IPS-NIHi11 (cell line): ENCODE measurements around the gene COX6B2.
A peak's percentile ranks its signal among the peaks of the same experiment; 100 is the strongest.
"Not testable (repeated sequence)": the region's sequence is repeated elsewhere in the genome, so short reads cannot be mapped to it uniquely, and the experiment has no call there.

Experiments
- DNase-seq: peaks from one replicate; pipeline ENCODE4 v3.0.0; 2012; ENCODE audit warnings: mixed read lengths, low spot score

Gene COX6B2

DNA sequence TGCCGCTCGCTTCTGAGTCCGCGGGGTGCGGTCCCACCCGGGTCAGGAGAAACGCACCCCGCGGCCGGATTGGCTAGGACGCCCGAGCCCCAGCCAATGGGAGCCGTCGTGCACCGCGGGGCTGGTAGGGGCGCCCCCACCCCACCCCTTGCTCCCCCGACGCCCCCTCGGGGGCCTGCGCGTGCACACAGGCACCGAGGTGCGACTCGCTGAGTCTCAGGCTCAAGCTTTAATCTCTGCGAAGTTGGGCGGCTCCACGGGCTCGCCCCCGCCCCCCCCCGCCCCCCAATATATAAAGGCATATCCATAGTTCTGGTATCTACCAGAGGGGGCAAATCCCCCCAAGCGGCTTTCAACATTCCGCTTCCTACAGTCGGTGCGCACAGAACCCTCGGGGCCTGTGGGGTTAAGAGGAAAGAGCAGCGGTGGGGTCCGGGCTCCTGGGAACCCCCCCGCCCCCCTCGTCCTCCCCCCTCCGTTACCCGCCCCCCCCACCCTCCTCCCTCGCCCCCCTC is at the start of gene COX6B2:
COX6B2 (minus strand) TSS at position 22 of the 515 bp plus-strand sequence. CDS start 198 bp downstream, outside the sequence.
- DNase-seq = peak; percentile 70

DNA sequence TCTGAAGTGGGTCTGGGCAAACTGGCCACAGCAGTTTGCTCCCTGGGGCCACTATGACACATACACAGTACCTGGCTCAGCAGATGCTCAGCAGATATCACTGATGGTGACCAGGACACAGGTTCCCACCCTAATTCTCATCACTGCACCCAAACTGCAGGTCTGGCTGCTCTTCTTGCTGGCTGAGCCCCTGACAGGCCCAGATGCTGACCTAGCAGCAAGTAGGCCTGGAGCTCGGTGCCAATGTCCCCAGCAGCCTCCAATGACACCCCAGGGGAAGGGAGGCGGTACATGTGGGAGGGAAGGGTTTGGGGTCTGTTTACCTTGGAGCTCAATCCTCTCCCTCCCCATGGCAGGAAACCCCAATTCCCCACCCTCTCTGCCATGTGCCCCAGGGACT is 48.0 kb upstream of the COX6B2 start:
- no peak for DNase-seq

GRCh38 chr19:55401390-55401789 is 46.9 kb upstream of the COX6B2 start:
- DNase-seq = not testable (repeated sequence)

- DNase-seq = no peak
These were observed 46.0 kb upstream of the COX6B2 start for GRCh38 chr19:55400281-55401087.

GRCh38 chr19:55398200-55398925 is 43.8 kb upstream of the COX6B2 start:
- DNase-seq = no peak

DNA sequence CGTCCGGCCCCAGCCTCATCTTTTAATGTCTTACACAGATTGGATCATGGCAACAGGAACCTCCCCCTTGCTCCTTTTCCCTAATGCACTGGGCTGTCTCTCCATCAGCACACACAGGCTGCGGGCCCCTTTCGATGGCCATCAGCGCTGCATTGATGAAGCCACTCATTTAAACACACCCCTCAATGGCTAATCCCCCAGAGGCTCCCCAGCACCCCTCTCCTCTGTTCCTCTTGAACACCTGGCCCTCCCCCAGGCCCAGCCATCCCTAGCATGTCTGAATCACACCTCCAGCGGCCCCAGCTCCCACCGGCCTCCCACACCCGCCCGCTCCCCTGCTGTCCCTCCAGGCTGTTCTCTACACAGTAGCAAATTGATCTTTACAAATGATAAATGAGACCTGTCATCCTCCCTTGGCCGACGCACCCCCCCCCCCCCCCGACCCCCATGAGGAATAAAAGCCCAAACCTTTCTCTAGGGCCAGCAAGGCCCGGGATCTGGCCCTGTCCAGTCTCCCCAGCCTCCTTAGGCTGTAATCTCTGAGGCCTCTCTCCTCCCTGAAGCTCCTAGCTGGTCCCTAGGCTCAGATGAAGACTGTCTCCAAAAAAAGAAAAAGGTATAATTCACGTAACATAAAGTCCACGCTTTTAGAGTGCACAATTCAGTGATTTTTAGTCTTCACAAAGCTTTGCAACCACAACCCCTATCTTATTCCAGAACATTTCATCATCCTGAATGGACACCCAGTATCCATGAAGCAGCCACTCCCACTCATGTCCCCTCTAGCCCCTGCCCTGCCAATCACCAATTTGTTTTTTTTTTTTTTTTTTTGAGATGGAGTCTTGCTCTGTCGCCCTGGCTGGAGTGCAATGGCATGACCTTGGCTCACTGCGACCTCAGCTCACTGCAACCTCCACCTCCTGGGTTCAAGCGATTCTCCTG is 38.6 kb upstream of the COX6B2 start:
- DNase-seq = peak; percentile 61

GRCh38 chr19:55391702-55392615 is 37.4 kb upstream of the COX6B2 start:
- no peak for DNase-seq

DNA sequence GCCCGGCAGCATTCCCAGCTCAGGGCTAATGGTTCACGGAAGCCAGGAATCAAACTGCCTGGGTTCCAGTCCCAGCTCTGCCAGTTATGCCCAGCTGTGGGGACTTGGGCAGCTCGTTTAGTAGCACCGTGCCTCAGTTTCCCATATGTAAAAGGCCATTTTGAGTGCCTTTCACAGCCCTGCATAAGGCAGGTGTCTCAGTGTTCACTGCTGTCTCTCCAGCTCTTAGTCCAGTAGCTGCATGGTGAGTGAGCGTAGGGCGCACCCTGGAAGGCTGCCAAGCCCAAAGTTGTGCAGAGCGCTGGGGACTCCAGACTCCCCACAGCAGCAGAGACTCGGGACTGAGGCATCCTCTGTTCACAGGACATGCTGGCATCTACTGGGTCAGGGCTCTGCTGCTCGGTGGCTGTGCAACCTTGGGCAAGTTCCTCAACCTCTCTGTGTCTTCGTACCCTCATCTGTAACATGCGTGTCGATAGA is 36.7 kb upstream of the COX6B2 start:
- no peak for DNase-seq

DNA sequence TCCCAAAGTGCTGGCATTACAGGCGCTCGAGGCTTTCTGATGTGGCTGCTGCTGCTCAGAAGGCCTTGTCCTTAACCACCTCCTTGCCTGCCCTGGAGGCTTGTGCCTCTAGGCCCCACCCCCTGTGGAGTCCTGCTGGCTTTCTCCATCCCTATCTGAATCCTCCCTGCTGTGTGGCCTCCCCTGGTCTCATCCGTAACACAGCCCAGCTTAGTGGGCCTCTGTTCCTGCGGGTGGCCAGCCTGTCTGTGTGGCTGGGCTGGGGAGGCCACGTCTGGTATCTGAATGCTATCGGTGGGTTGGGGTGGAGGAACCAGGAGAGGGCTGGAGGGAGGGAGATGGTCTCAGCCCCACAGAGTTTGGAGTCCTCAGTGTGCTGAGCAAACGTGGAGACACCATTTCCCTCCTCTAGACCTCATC is 36.0 kb upstream of the COX6B2 start:
- no peak for DNase-seq

DNA sequence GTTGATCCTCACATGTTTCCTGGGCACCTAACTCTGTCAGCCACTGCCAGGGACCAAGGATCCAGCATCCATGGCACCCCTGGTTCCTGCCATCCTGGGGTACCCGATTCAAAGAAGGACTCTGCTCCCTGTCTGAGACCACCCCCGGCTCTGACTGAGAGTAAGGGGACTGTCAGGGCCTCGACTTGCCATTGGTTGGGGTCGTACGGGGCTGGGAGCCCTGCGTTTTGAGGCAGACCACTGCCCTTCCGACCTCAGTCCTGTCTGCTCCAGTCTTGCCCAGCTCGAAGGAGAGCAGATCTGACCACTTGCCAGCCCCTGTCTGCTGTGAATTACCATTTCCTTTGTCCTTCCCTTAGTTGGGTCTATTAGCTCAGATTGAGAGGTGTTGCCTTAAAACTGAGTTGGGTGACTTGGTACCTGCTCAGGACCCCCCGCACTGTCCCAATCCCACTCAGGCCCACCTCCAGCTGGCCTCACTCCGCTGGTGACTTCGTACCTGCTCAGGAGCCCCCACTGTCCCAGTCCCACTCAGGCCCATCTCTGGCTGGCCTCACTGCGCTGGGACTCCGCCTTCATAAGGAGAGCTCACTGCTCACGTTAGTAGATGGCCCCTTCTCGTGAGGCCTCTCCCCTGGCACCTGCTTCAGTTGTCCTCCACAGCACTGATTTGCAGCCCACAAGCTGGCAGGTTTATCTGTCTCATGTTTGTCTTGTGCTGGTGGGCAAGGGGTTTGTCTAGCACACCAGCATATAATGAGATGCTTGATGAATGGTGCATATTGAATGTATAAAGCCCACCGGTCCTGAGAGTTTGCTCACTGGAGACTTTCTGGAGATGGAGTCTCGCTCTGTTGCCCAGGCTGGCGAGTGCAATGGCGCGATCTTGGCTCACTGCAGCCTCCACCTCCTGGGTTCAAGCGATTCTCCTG is 35.1 kb upstream of the COX6B2 start:
- DNase-seq = no peak

- DNase-seq = no peak
These were observed 33.4 kb upstream of the COX6B2 start for GRCh38 chr19:55387736-55388497.

DNA sequence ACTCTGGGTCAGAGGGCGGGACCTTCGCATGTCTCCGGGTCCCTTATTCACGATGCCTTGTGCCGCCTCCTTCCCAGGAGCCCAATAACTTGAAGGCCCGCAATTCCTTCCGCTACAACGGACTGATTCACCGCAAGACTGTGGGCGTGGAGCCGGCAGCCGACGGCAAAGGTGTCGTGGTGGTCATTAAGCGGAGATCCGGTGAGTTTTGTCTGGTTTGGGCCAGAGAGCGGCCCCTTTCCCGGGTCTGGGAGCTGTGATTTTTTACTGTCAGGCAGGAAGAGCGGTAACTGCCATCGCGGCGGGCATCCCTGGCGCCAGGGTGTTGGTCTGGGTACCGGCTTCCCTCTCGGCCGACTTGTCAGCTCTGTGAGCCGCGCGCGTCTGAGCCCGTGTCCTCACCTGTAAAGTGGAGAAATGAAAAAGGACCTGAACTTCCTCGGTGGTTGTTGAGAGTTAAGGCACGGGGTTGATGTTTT is 32.0 kb upstream of the COX6B2 start:
- DNase-seq = no peak

DNA sequence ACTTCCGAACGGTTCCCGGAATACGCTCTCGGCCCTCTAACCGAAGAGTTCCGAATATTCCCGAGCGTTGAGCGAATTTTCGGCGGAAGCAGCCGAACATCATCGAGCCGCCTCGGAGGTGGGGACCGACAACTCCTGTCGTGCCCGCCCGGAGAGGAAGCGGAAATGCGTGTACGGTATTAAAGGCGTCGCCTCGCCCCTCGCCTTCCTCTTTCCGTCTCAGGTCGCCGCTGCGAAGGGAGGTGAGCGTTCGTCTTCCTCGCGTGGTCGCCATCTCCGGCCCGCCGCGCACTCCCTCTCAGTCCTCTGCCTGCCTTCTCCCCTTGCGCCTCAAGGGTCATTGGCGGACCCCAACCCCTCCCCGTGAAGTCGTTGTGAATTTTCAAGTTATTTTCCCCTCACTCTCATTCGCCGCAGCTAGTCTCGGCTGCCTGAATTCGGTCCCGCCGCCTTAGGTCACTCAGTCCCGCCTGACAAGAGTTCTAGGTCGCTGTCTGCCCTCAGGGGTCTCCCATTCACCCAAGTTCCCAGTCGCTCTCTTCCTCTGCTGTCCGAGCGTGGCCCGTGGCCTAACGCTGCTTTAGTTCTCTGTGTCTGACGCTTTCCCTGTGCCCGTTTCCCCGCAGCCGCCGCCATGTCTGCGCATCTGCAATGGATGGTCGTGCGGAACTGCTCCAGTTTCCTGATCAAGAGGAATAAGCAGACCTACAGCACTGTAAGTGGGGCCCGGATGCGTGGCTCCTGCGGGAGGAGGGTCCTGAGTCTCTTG is 31.4 kb upstream of the COX6B2 start, which contains the start of gene RPL28:
RPL28 (plus strand) TSS at position 209 of the 769 bp plus-strand sequence; CDS start at position 635, 426 bp downstream.
- DNase-seq = peak; percentile 89

- DNase-seq = peak; percentile 83
These were observed 30.6 kb upstream of the COX6B2 start for GRCh38 chr19:55384920-55385723.

DNA sequence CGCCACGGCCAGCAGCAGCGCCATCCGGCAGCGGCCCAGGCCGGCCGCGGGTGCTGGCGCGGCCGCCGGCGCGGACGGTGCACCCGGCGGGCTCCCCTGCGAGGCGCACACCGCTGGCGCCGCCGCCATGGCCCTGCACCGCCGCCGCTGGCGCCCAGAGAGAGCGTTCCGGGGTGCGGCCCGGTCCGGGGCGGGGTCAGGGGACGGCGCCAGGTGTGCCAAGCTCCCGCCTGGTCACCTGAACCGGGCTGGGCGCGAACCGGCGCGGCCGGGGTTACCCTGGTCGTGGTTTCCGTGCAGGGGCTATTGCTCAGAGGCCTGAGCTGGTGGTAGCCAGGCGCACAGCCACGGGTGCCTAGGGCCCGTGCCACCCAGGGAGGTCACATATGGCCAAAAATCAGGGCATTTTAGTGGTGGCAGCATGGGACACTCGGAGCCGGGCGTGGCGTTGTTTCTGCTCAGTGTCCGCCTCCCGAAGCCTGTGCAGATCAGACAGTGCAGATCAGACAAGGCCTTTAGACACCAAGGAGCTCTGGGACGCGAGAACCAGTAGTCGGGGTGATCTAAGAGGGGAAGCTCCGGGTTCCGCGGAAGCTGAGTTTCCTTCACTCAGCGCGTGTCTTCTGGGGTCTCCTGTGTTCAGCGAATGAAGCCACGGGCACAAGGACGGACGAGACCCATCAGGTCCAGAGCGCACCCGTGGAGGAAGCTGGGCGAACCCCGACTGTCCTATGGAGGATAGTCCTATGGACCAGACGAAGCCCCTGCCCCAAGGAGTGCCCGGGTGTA is 29.8 kb upstream of the COX6B2 start, which contains the start of gene TMEM238:
TMEM238 (minus strand) TSS at position 162 of the 789 bp plus-strand sequence; CDS start at position 129, 33 bp downstream.
- DNase-seq = no peak
